Stimulated activated CD4-positive, alpha-beta T cell treated with anti-CD3 and anti-CD28 coated beads, Interleukin-2, amount 100 ng/mL, for 24 hours (primary cell): Measurements from ENCODE around the gene NCOA3.
"Not testable (repeated sequence)": the region's sequence is repeated elsewhere in the genome, so short reads cannot be mapped to it uniquely, and the experiment has no call there.

Source experiments
- DNase-seq, 2 donors: peaks; one replicate each; pipeline ENCODE4 v3.0.0-alpha.2; 2020

NCOA3 gene

GRCh38 chr20:47540443-47541354, 39.0 kb downstream of the NCOA3 start:
- no peak for DNase-seq

DNA sequence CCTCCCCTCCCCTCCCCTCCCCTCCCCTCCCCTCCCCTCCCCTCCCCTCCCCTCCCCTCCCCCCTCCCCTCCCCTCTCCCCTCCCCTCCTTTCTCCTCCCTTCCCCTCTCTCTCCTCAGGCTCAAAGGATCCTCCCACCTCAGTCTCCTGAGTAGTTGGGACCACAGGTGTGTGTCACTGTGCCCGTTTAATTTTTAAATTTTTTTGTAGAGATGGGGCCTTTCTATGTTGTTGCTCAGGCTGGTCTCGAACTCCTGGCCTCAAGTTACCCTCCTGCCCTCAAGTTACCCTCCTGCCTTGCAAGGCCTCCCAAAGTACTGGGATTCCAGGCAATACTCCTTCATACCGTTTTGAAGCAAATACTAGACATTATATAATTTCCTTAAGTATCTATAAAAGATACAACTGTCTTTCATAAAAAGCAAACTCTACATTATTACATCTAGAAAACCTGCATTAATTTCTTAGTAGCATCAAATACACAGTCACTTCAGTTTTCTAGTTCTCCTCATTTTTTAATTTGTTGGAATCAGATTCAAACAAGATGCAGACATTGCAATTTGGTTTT, 39.8 kb downstream of the NCOA3 start:
- no peak for DNase-seq

GRCh38 chr20:47543006-47543431, 41.3 kb downstream of the NCOA3 start:
- DNase-seq: no peak

DNA sequence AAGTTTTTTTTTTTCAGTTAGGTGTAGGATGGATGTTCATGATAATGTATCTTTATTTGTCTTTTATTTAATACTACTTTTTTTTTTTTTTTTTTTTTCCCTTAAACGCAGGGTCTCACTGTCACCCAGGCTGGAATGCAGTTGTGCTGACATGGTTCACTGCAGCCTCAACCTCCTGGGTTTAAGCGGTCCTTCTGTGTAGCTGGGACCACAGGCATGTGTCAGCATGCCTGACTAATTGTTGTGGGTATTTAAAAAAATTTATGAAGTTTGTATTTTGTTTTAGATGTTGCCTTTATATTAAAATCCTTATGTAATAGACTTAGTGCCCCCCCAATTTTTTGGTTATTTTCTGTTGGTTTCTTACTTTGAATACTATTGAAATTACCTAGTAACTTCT, 42.6 kb downstream of the NCOA3 start:
- DNase-seq: no peak

GRCh38 chr20:47544852-47545251, 43.2 kb downstream of the NCOA3 start:
- no peak for DNase-seq

DNA sequence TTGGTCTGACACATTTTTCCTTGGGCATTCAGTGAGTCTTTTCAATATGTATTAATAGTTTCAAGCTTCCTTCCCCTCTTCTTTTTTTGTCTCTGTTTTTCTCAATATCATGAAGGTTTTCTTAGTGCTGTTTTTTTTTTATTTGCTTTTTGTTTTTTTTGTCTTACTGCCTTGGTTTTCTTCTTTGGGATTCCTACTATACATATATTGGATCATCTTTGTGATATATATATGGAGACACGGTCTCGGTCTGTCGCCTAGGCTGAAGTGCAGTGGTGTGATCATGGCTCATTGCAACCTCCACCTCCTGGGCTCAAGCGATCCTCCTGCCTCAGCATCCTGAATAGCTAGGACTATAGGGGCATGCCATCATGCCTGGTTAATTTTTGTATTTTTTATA, 43.8 kb downstream of the NCOA3 start:
- no peak for DNase-seq

GRCh38 chr20:47546184-47547033, 44.7 kb downstream of the NCOA3 start:
- DNase-seq: no peak

DNA sequence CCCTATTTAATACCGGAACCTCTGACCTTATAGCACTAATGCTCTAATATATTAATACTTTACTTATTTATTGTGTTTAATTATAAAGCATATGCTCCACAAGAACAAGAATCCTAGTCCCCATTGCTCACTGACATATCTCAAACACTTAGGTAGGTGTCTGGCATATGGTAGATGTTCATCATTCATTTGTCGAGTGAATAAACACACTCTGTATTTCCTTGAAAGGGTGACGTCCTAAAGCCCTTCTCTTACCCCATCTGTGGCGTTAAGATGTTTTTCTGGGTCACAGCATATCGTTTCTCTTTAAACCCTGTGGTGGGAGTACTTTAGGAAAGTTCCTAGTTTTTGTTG, 45.3 kb downstream of the NCOA3 start:
- no peak for DNase-seq

DNA sequence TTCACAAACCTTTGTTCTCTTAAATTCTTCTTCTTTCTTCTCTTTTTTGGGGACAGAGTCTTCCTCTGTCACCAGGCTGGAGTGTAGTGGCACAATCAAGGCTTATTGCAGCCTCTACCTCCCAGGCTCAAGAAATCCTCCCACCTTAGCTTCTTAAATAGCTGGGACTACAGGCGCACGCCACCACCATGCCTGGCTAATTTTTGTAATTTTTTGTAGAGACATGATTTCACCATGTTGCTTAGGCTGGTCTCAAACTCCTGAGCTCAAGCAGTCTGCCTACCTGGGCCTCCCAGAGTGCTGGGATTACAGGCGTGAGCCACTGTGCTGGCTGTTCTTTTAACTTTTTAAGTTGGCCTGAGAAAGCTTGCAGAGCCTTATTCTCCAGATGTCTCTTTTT, 48.0 kb downstream of the NCOA3 start:
- no peak for DNase-seq

- DNase-seq: no peak
Observed at GRCh38 chr20:47551222-47551621, 49.5 kb downstream of the NCOA3 start.

- no peak for DNase-seq
Observed at GRCh38 chr20:47551841-47552240, 50.2 kb downstream of the NCOA3 start.

- DNase-seq: no peak
Observed at GRCh38 chr20:47552996-47553395, 51.3 kb downstream of the NCOA3 start.

GRCh38 chr20:47553594-47554235, 52.0 kb downstream of the NCOA3 start:
- not testable (repeated sequence) for DNase-seq

DNA sequence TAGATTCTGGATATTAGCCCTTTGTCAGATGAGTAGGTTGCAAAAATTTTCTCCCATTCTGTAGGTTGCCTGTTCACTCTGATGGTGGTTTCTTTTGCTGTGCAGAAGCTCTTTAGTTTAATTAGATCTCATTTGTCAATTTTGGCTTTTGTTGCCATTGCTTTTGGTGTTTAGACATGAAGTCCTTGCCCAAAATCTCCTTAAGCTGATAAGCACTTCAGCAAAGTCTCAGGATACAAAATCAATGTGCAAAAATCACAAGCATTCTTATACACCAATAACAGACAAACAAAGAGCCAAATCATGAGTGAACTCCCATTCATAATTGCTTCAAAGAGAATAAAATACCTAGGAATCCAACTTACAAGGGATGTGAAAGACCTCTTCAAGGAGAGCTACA, 52.6 kb downstream of the NCOA3 start:
- not testable (repeated sequence) for DNase-seq

GRCh38 chr20:47557218-47557617, 55.5 kb downstream of the NCOA3 start:
- no peak for DNase-seq

DNA sequence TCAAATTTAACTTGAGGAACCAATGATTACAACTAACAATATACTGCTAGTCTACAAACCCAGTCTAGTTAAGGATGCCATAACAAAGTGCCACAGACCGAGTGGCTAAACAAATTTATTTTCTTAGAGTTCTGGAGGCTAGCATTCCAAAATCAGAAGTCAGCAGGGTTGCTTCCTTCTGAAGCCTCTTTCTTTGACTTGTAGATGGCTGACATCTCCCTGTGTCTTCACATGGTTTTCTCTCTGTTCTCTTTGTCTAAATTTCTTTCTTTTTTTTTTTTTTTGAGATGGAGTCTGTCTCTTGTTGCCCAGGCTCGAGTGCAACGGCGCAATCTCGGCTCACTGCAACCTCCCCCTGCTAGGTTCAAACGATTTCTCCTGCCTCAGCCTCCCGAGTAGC, 56.1 kb downstream of the NCOA3 start:
- no peak for DNase-seq

DNA sequence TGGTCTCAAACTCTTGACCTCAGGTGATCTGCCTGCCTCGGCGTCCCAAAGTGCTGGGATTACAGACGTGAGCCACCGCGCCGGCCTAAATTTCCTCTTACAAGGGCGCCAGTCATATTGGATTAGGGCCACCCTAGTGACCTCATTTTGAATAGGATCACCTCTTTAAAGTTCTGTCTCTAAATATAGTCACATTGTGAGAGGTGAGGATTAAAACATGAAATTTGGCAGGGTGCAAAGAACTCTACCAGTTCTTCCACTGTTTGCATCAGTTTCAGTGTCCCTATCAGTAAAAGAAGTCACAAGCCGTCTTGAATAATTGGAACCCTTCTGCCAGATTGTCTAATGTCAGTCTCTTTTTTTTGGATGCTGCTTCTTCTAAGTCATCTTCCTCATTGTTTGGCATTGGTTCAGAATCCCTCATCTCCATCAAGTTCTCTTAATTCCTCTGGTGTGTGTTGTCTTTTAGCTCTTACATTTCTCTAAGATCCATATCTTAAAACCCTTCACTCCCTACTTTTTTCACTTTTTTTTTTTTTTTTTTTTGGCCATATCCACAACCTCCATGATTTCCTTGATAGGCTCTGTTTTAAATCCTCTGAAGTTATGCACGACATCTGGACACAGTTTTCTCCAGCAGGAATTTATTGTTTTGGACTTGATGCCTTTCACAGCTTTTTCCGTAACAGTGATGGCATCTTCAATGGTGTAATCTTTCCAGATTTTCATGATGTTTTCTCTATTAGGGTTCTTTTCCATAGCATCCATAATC, 56.8 kb downstream of the NCOA3 start:
- no peak for DNase-seq

DNA sequence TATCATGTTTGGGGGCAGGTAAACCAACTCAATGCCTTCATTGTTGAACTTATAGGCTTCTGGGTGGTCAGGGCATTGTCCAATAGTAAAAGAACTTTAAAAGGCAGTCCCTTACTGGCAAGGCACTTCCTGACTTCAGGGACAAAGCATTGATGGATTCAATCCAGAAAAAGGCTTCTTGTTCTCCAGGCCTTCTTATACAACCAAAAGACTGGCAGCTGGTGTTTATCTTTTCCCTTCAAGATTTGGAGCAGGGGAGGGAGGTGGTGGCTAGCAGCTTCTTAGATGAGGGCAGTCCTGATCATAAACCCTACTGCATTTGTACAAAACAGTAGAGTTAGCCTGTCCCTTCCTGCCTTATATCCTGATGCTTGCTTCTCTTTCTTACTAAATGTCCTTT, 57.5 kb downstream of the NCOA3 start:
- no peak for DNase-seq

DNA sequence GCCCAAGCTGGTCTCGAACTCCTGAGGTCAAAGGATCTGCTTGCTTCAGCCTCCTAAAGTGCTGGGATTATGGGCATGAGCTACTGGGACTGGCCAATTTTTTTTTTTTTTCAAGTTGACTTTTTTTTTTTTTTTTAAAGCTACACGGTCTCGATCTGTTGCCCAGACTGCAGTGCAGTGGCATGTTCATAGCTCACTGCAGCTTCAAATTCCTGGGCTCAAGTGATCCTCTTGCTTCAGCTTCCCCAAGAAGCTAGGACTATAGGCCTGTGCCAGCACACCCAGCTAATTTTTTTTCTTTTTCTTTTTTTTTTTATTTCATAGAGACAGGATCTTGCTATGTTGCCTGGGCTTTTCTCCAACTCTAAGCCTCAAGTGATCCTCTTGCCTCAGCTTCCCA, 59.5 kb downstream of the NCOA3 start:
- DNase-seq: no peak

GRCh38 chr20:47561603-47562583, 60.2 kb downstream of the NCOA3 start:
- DNase-seq: no peak

- no peak for DNase-seq
Observed at GRCh38 chr20:47566269-47566668, 64.6 kb downstream of the NCOA3 start.
